Retinal pigment epithelial cell (primary cell): ENCODE measurements around the gene ANAPC15.
A peak's percentile ranks its signal among the peaks of the same experiment; 100 is the strongest.
"Not testable (repeated sequence)": the region's sequence is repeated elsewhere in the genome, so short reads cannot be mapped to it uniquely, and the experiment has no call there.

ENCODE experiments used
- DNase-seq: peaks from one replicate; pipeline ENCODE4 v3.0.0-alpha.2; 2010; ENCODE audit warnings: low read depth
- H3K4me3 ChIP-seq: 2 replicates; pipeline ENCODE4 v1.5.1; 2011; ENCODE audit warnings: mild to moderate bottlenecking, low read length, control low read depth, moderate library complexity
- TF ChIP-seq, protein P1 (sequence below): conservative IDR thresholded peaks from 2 replicates; pipeline ENCODE4 v1.5.1; 2011; ENCODE audit warnings: low read depth, low read length, control low read depth, inconsistent platforms

The ANAPC15 gene

GRCh38 chr11:72146625-72147024 is 34.1 kb upstream of the ANAPC15 start:
- H3K4me3 ChIP-seq = no peak overlapping the region
- TF ChIP-seq, protein P1, sequence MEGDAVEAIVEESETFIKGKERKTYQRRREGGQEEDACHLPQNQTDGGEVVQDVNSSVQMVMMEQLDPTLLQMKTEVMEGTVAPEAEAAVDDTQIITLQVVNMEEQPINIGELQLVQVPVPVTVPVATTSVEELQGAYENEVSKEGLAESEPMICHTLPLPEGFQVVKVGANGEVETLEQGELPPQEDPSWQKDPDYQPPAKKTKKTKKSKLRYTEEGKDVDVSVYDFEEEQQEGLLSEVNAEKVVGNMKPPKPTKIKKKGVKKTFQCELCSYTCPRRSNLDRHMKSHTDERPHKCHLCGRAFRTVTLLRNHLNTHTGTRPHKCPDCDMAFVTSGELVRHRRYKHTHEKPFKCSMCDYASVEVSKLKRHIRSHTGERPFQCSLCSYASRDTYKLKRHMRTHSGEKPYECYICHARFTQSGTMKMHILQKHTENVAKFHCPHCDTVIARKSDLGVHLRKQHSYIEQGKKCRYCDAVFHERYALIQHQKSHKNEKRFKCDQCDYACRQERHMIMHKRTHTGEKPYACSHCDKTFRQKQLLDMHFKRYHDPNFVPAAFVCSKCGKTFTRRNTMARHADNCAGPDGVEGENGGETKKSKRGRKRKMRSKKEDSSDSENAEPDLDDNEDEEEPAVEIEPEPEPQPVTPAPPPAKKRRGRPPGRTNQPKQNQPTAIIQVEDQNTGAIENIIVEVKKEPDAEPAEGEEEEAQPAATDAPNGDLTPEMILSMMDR = no peak
- DNase-seq = no peak

GRCh38 chr11:72144807-72145565 is 32.5 kb upstream of the ANAPC15 start:
- TF ChIP-seq, protein P1 = no peak
- DNase-seq = peak; percentile 81
- H3K4me3 ChIP-seq = no peak overlapping the region

GRCh38 chr11:72142543-72142942 is 30.0 kb upstream of the ANAPC15 start:
- DNase-seq, H3K4me3 ChIP-seq: not testable (repeated sequence)

- DNase-seq = peak; percentile 58
- not testable (repeated sequence) for H3K4me3 ChIP-seq
These were observed 29.6 kb upstream of the ANAPC15 start for GRCh38 chr11:72142086-72142485.

GRCh38 chr11:72141066-72141465 is 28.6 kb upstream of the ANAPC15 start:
- no peak overlapping the region for H3K4me3 ChIP-seq
- TF ChIP-seq, protein P1 = no peak
- peak; percentile 76 for DNase-seq

DNA sequence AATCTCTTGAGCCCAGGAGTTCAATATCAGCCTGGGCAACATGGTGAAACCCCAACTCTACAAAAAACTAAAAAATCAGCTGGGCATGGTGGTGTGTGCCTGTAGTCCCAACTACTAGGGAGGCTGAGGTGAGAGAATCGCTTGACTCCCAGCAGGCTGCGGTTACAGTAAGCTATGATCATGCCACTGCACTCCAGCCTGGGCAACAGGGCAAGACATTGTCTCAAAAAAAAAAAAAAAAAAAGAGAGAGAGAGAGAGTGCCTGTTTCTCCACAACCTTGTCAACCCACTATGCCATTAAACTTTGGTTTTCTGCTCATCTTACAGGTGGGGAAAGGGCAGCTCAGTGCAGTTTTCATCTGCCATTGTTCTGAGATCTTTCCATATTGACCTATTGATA is 28.2 kb upstream of the ANAPC15 start:
- DNase-seq = no peak
- TF ChIP-seq, protein P1 = no peak
- H3K4me3 ChIP-seq = no peak overlapping the region

DNA sequence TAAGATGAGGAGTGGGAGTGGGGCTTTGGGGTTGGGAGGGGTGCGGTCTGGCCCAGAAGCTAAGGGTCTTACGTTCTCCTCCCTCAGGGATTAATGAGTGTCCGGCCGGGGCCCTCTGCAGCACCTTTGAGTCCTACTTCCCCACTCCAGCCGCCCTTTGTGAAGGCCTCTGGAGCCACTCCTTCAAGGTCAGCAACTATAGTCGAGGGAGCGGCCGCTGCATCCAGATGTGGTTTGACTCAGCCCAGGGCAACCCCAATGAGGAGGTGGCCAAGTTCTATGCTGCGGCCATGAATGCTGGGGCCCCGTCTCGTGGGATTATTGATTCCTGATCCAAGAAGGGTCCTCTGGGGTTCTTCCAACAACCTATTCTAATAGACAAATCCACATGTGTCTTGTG is 27.0 kb upstream of the ANAPC15 start:
- DNase-seq = no peak
- no peak overlapping the region for H3K4me3 ChIP-seq
- TF ChIP-seq, protein P1 = no peak

GRCh38 chr11:72138821-72139390 is 26.4 kb upstream of the ANAPC15 start:
- TF ChIP-seq, protein P1 = no peak
- no peak overlapping the region for H3K4me3 ChIP-seq
- DNase-seq = no peak
